Skeletal muscle satellite cell (primary cell): ENCODE results near the gene IL1A.

Source experiments
- H3K27me3 ChIP-seq: 2 replicates; pipeline ENCODE4 v1.7.0; 2013; ENCODE audit warnings: low read length; ENCODE audit not compliant: control insufficient read depth, insufficient read depth
- H3K36me3 ChIP-seq: 2 replicates; pipeline ENCODE4 v1.7.0; 2013; ENCODE audit warnings: mild to moderate bottlenecking, control low read depth, low read length; ENCODE audit not compliant: insufficient read depth
- H3K4me1 ChIP-seq: 2 replicates; pipeline ENCODE4 v1.7.0; 2013; ENCODE audit warnings: low read length; ENCODE audit not compliant: control insufficient read depth, insufficient read depth
- H3K4me2 ChIP-seq: 2 replicates; pipeline ENCODE4 v1.7.0; 2013; ENCODE audit warnings: mild to moderate bottlenecking, low read length
- H3K4me3 ChIP-seq: 2 replicates; pipeline ENCODE4 v1.7.0; 2013; ENCODE audit warnings: low read length
- H3K9ac ChIP-seq: 2 replicates; pipeline ENCODE4 v1.7.0; 2013; ENCODE audit warnings: mild to moderate bottlenecking, low read depth, low read length, moderate library complexity
- H3K9me3 ChIP-seq: replicated peaks from 2 replicates; pipeline ENCODE4 v1.7.0; 2013; ENCODE audit warnings: mild to moderate bottlenecking, control low read depth, low read length

Gene IL1A

GRCh38 chr2:112813280-112813966 lies 29.1 kb upstream of the IL1A start:
- H3K9ac ChIP-seq: no peak overlapping the region
- no peaks in the 10 kb centered on the region for H3K36me3 ChIP-seq
- H3K4me2 ChIP-seq: no peak overlapping the region
- H3K4me1 ChIP-seq: peaks cover 12% of the 10 kb centered on the region
- no peak overlapping the region for H3K4me3 ChIP-seq
- no peaks in the 10 kb centered on the region for H3K9me3 ChIP-seq
- H3K27me3 ChIP-seq: no peaks in the 10 kb centered on the region

- Histone ChIP-seq H3K9me3 (no peaks in the 10 kb centered on the region), H3K27me3 (no peaks in the 10 kb centered on the region), H3K4me1 (peaks cover 12% of the 10 kb centered on the region), H3K36me3 (no peaks in the 10 kb centered on the region), H3K4me2 (no peak overlapping the region), H3K9ac (no peak overlapping the region), H3K4me3 (no peak overlapping the region)
These were observed 28.3 kb upstream of the IL1A start for GRCh38 chr2:112812318-112813267.

- H3K27me3 ChIP-seq: no peaks in the 10 kb centered on the region
- H3K4me1 ChIP-seq: peaks cover 12% of the 10 kb centered on the region
- H3K4me2 ChIP-seq: no peak overlapping the region
- no peaks in the 10 kb centered on the region for H3K9me3 ChIP-seq
- H3K4me3 ChIP-seq: no peak overlapping the region
- no peak overlapping the region for H3K9ac ChIP-seq
- H3K36me3 ChIP-seq: no peaks in the 10 kb centered on the region
These were observed 27.6 kb upstream of the IL1A start for GRCh38 chr2:112811841-112812306.

- no peak overlapping the region for H3K4me2 ChIP-seq
- no peak overlapping the region for H3K4me3 ChIP-seq
- H3K9me3 ChIP-seq: no peaks in the 10 kb centered on the region
- no peak overlapping the region for H3K9ac ChIP-seq
- H3K36me3 ChIP-seq: no peaks in the 10 kb centered on the region
- H3K27me3 ChIP-seq: no peaks in the 10 kb centered on the region
- H3K4me1 ChIP-seq: peaks cover 12% of the 10 kb centered on the region
These were observed 27.1 kb upstream of the IL1A start for GRCh38 chr2:112811276-112811831.

GRCh38 chr2:112809112-112809511 lies 24.8 kb upstream of the IL1A start:
- no peak overlapping the region for H3K4me2 ChIP-seq
- H3K9me3 ChIP-seq: no peaks in the 10 kb centered on the region
- no peak overlapping the region for H3K9ac ChIP-seq
- no peak overlapping the region for H3K4me3 ChIP-seq
- no peaks in the 10 kb centered on the region for H3K27me3 ChIP-seq
- peaks cover 12% of the 10 kb centered on the region for H3K4me1 ChIP-seq
- no peaks in the 10 kb centered on the region for H3K36me3 ChIP-seq

GRCh38 chr2:112807233-112807807 lies 23.0 kb upstream of the IL1A start:
- Histone ChIP-seq H3K4me2 (no peak overlapping the region), H3K4me3 (no peak overlapping the region), H3K4me1 (peaks cover 8% of the 10 kb centered on the region), H3K9me3 (no peaks in the 10 kb centered on the region), H3K9ac (no peak overlapping the region), H3K36me3 (no peaks in the 10 kb centered on the region), H3K27me3 (no peaks in the 10 kb centered on the region)

- Histone ChIP-seq H3K9me3 (no peaks in the 10 kb centered on the region), H3K36me3 (no peaks in the 10 kb centered on the region), H3K4me3 (no peak overlapping the region), H3K27me3 (no peaks in the 10 kb centered on the region), H3K9ac (no peak overlapping the region), H3K4me1 (no peaks in the 10 kb centered on the region), H3K4me2 (no peak overlapping the region)
These were observed 21.2 kb upstream of the IL1A start for GRCh38 chr2:112805542-112805941.

- Histone ChIP-seq H3K27me3 (no peaks in the 10 kb centered on the region), H3K9me3 (no peaks in the 10 kb centered on the region), H3K36me3 (no peaks in the 10 kb centered on the region), H3K9ac (no peak overlapping the region), H3K4me1 (no peaks in the 10 kb centered on the region), H3K4me3 (no peak overlapping the region), H3K4me2 (no peak overlapping the region)
These were observed 19.6 kb upstream of the IL1A start for GRCh38 chr2:112803691-112804521.

GRCh38 chr2:112800881-112801583 lies 16.7 kb upstream of the IL1A start:
- Histone ChIP-seq H3K27me3 (no peaks in the 10 kb centered on the region), H3K4me1 (no peaks in the 10 kb centered on the region), H3K4me2 (no peak overlapping the region), H3K36me3 (no peaks in the 10 kb centered on the region), H3K4me3 (no peak overlapping the region), H3K9me3 (no peaks in the 10 kb centered on the region), H3K9ac (no peak overlapping the region)
